IPS-20b (cell line): ENCODE measurements around the gene LRR1.

Source experiments
- H3K27ac ChIP-seq: one replicate; pipeline ENCODE4 v1.5.1; 2013; ENCODE audit warnings: low read length
- H3K27me3 ChIP-seq: 2 replicates; pipeline ENCODE4 v1.6.1; 2013; ENCODE audit warnings: mild to moderate bottlenecking, low read length, inconsistent platforms; ENCODE audit not compliant: insufficient read depth
- H3K36me3 ChIP-seq: 2 replicates; pipeline ENCODE4 v1.6.1; 2013; ENCODE audit warnings: low read depth, mild to moderate bottlenecking, inconsistent platforms, low read length, moderate library complexity; ENCODE audit not compliant: insufficient read depth
- H3K4me1 ChIP-seq: 2 replicates; pipeline ENCODE4 v1.6.1; 2013; ENCODE audit warnings: mild to moderate bottlenecking, control low read depth, inconsistent platforms, low read length, moderate library complexity; ENCODE audit not compliant: insufficient read depth
- H3K4me3 ChIP-seq: 2 replicates; pipeline ENCODE4 v1.5.1; 2013; ENCODE audit warnings: mild to moderate bottlenecking, low read length, inconsistent platforms
- H3K9ac ChIP-seq: 2 replicates; pipeline ENCODE4 v1.6.1; 2013; ENCODE audit warnings: low read depth, mild to moderate bottlenecking, inconsistent platforms, low read length, moderate library complexity
- H3K9me3 ChIP-seq: 2 replicates; pipeline ENCODE4 v1.6.1; 2013; ENCODE audit warnings: mild to moderate bottlenecking, low read depth, low read length, inconsistent platforms; ENCODE audit not compliant: insufficient read depth

The LRR1 gene

DNA sequence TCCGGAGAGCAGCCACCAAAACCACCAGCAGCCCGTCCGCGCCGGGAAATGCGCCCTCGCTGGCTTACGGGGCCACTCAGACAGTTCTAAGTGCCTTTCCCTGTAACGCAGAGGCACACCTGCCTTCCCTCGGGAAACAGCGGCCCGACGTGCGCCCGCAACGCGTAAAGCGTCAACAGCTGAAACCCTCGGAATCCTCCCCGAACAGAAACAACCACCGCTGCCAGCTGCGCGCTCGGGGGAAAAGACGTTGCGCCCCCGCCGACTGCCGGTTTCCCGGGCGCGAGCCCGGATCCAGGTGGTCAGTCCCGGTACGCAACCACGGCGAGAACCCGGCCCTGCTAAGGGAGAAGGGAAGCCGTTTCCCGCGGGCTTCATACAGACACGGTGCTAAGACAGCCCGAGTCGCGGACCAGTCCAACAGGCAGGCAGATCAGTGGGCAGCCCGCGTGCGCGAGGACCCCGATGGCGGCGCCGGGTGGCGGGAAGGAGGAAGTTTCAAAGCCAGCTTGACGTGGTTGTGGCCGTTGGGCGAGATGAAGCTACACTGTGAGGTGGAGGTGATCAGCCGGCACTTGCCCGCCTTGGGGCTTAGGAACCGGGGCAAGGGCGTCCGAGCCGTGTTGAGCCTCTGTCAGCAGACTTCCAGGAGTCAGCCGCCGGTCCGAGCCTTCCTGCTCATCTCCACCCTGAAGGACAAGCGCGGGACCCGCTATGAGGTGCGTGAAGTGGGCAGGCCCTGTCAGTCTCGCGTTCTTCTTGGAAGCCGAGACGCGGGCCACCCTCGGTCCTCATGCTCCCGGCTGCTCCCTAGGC lies at the start of gene LRR1:
Gene LRR1 (plus strand): TSS at position 456 of the 816 bp plus-strand sequence. CDS start 81 bp downstream, at position 537.
- H3K9ac ChIP-seq = peak within 1 kb of the TSS; percentile 99
- H3K27me3 ChIP-seq = no peaks in the 10 kb centered on the region
- H3K4me1 ChIP-seq = no peaks in the 10 kb centered on the region
- H3K4me3 ChIP-seq = peak within 1 kb of the TSS; percentile 99
- H3K27ac ChIP-seq = peak within 1 kb of the TSS; percentile 64
- H3K9me3 ChIP-seq = no peaks in the 10 kb centered on the region
- H3K36me3 ChIP-seq = peaks cover 23% of the 10 kb centered on the region

DNA sequence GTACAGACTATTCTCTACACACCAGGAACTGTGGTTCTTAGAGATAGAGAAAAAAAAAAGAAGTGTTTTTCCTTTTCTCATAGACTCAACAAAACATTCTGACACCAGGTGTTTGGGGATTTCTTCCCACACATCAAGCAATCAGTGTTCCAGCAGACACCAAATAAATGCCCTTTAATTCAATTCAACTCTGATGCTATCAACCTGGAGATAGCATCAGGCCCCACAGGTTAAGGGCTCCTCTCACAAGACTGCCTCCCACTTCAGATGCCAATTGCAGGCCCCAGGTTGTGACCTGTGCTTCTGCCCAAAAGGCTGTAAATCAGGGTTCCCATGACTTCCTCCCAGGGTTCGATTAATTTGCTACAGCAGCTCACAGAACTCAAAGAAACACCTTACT lies 49.3 kb upstream of the LRR1 start:
- no peaks in the 10 kb centered on the region; the same call in 1 of the 2 replicates for H3K9me3 ChIP-seq
- H3K27me3 ChIP-seq = no peaks in the 10 kb centered on the region
- H3K4me1 ChIP-seq = peaks cover 16% of the 10 kb centered on the region; the same call in 1 of the 2 replicates
- H3K36me3 ChIP-seq = no peaks in the 10 kb centered on the region
- no peak overlapping the region for H3K9ac ChIP-seq
- H3K27ac ChIP-seq = no peak overlapping the region
- peak overlapping the region; percentile 8; the same call in 1 of the 2 replicates for H3K4me3 ChIP-seq

GRCh38 chr14:49549881-49550280 lies 48.9 kb upstream of the LRR1 start:
- peaks cover 16% of the 10 kb centered on the region; the same call in 1 of the 2 replicates for H3K4me1 ChIP-seq
- no peaks in the 10 kb centered on the region for H3K36me3 ChIP-seq
- H3K27me3 ChIP-seq = no peaks in the 10 kb centered on the region
- no peaks in the 10 kb centered on the region; the same call in 1 of the 2 replicates for H3K9me3 ChIP-seq
- H3K9ac ChIP-seq = no peak overlapping the region
- no peak overlapping the region for H3K27ac ChIP-seq
- peak overlapping the region; percentile 8; the same call in 1 of the 2 replicates for H3K4me3 ChIP-seq

GRCh38 chr14:49550286-49551184 lies 48.2 kb upstream of the LRR1 start:
- Histone ChIP-seq H3K9me3 (no peaks in the 10 kb centered on the region; the same call in 1 of the 2 replicates), H3K4me1 (peaks cover 16% of the 10 kb centered on the region; the same call in 1 of the 2 replicates), H3K36me3 (no peaks in the 10 kb centered on the region), H3K27ac (peak overlapping the region; percentile 3), H3K9ac (peak overlapping the region; percentile 30; the same call in 1 of the 2 replicates), H3K4me3 (peak overlapping the region; percentile 8; the same call in 1 of the 2 replicates), H3K27me3 (no peaks in the 10 kb centered on the region)

GRCh38 chr14:49551569-49551968 lies 47.2 kb upstream of the LRR1 start:
- no peaks in the 10 kb centered on the region for H3K27me3 ChIP-seq
- H3K4me1 ChIP-seq = peaks cover 16% of the 10 kb centered on the region; the same call in 1 of the 2 replicates
- H3K9ac ChIP-seq = no peak overlapping the region
- H3K27ac ChIP-seq = no peak overlapping the region
- H3K9me3 ChIP-seq = no peaks in the 10 kb centered on the region; the same call in 1 of the 2 replicates
- H3K4me3 ChIP-seq = no peak overlapping the region
- no peaks in the 10 kb centered on the region for H3K36me3 ChIP-seq

DNA sequence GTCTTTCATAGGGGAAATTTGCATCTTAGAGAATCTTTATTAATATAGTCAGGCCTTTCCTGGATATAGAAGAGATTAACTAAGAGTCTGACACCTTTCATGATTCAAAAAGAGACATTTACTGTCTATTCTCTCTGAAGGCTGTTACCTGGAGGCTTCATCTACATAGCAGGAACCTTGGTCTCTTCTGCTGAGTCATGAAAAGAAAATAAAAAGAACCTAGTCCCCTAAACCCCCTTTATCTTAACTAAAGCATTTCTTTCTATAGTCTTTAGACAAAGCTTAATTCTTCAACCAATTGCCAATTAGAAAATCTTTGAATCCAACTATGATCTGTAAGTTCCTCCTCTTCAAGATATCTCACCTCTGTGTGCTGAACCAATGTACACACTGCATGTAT lies 45.6 kb upstream of the LRR1 start:
- H3K27ac ChIP-seq = no peak overlapping the region
- no peaks in the 10 kb centered on the region for H3K36me3 ChIP-seq
- no peak overlapping the region; the same call in 1 of the 2 replicates for H3K9ac ChIP-seq
- no peak overlapping the region for H3K4me3 ChIP-seq
- peaks cover 16% of the 10 kb centered on the region; the same call in 1 of the 2 replicates for H3K4me1 ChIP-seq
- H3K9me3 ChIP-seq = no peaks in the 10 kb centered on the region; the same call in 1 of the 2 replicates
- H3K27me3 ChIP-seq = no peaks in the 10 kb centered on the region

- Histone ChIP-seq H3K36me3 (no peaks in the 10 kb centered on the region), H3K9me3 (no peaks in the 10 kb centered on the region; the same call in 1 of the 2 replicates), H3K4me3 (no peak overlapping the region), H3K4me1 (peaks cover 16% of the 10 kb centered on the region; the same call in 1 of the 2 replicates), H3K27ac (no peak overlapping the region), H3K27me3 (no peaks in the 10 kb centered on the region), H3K9ac (no peak overlapping the region; the same call in 1 of the 2 replicates)
These were observed 44.8 kb upstream of the LRR1 start for GRCh38 chr14:49553892-49554291.

DNA sequence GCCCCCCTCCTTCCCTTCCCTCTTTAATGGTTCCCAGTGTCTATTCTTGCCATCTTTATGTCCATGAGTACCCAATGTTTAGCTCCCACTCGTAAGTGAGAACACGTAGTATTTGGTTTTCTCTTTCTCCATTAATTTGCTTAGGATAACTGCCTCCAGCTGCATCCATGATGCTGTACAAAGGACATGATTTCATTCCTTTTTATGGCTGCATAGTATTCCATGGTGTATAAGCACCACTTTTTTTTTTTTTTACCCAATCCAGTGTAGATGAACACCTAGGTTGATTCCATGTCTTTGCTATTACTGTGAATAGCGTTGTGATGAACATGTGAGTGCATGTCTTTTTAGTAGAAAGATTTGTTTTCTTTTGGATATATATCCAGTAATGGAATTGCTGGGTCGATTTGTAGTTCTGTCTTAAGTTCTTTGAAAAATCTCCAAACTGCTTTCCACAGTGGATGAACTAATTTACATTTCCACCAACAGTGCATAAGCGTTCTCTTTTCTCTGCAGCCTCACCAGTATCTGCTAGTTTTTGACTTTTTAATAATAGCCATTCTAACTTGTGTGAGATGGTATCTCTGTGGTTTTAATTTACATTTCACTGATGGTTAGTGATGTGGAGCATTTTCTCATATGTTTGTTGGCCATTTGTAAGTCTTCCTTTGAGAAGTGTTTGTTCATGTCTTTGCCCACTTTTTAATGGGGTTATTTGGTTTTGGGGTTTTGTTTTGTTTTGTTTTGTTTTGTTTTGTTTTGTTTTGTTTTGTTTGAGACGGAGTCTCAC lies 38.6 kb upstream of the LRR1 start:
- no peaks in the 10 kb centered on the region for H3K27me3 ChIP-seq
- no peaks in the 10 kb centered on the region for H3K9me3 ChIP-seq
- no peak overlapping the region for H3K27ac ChIP-seq
- H3K9ac ChIP-seq = no peak overlapping the region
- H3K36me3 ChIP-seq = no peaks in the 10 kb centered on the region
- H3K4me3 ChIP-seq = no peak overlapping the region
- no peaks in the 10 kb centered on the region for H3K4me1 ChIP-seq

DNA sequence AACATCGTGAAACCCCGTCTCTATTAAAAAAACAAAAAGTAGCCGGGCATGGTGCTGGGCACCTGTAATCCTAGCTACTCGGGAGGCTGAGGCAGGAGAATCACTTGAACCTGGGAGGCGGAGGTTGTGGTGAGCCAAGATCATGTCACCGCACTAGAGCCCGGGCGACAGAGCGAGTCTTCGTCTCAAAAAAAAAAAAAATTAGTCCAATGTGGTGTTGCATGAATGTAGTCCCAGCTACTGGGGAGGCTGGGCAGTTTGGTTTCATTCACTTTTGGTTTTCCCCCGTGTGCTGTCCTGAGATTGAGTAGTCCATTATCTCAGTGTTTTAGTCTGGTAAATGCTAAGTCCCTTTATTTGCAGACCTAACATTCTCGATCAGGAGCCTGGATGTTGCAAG lies 32.0 kb upstream of the LRR1 start:
- Histone ChIP-seq H3K4me1 (no peaks in the 10 kb centered on the region), H3K27me3 (no peaks in the 10 kb centered on the region), H3K4me3 (no peak overlapping the region), H3K27ac (no peak overlapping the region), H3K9me3 (no peaks in the 10 kb centered on the region), H3K9ac (no peak overlapping the region), H3K36me3 (peaks cover 3% of the 10 kb centered on the region; the same call in 1 of the 2 replicates)

DNA sequence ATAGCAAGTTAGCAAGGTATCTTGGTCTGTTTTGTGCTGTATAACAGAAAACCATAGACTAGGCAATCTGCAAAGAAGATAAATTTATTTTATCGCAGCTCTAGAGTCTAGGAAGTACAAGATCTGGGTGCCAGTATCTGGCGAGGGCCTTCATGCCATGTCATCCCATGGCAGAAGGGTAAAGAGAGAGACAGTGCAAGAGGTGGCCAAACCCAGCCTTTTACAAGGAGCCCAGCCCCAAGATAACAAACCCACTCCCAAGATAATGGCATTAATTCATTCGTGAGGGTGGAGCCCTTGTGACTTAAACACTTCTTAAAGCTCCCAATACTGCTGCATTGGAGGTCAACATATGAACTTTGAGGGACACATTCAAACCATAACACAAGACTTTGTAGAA lies 29.5 kb upstream of the LRR1 start:
- Histone ChIP-seq H3K4me1 (no peaks in the 10 kb centered on the region), H3K27me3 (no peaks in the 10 kb centered on the region), H3K9me3 (no peaks in the 10 kb centered on the region), H3K9ac (no peak overlapping the region), H3K36me3 (peaks cover 12% of the 10 kb centered on the region), H3K4me3 (no peak overlapping the region), H3K27ac (no peak overlapping the region)

GRCh38 chr14:49574038-49574437 lies 24.7 kb upstream of the LRR1 start:
- Histone ChIP-seq H3K27me3 (no peaks in the 10 kb centered on the region), H3K4me3 (no peak overlapping the region), H3K9me3 (no peaks in the 10 kb centered on the region), H3K4me1 (no peaks in the 10 kb centered on the region), H3K36me3 (peaks cover 40% of the 10 kb centered on the region), H3K27ac (no peak overlapping the region), H3K9ac (no peak overlapping the region)
